Activated CD8-positive, alpha-beta memory T cell treated with anti-CD3 and anti-CD28 coated beads, Interleukin-2, amount 50 U/mL, for 1 hour (primary cell): Measurements from ENCODE around the gene MADCAM1.
"Not testable (repeated sequence)": the region's sequence is repeated elsewhere in the genome, so short reads cannot be mapped to it uniquely, and the experiment has no call there.

Experiments used
- DNase-seq: peaks from one replicate; pipeline ENCODE4 v3.0.0-alpha.2; 2020; ENCODE audit errors: extremely low read depth

Gene MADCAM1

DNA sequence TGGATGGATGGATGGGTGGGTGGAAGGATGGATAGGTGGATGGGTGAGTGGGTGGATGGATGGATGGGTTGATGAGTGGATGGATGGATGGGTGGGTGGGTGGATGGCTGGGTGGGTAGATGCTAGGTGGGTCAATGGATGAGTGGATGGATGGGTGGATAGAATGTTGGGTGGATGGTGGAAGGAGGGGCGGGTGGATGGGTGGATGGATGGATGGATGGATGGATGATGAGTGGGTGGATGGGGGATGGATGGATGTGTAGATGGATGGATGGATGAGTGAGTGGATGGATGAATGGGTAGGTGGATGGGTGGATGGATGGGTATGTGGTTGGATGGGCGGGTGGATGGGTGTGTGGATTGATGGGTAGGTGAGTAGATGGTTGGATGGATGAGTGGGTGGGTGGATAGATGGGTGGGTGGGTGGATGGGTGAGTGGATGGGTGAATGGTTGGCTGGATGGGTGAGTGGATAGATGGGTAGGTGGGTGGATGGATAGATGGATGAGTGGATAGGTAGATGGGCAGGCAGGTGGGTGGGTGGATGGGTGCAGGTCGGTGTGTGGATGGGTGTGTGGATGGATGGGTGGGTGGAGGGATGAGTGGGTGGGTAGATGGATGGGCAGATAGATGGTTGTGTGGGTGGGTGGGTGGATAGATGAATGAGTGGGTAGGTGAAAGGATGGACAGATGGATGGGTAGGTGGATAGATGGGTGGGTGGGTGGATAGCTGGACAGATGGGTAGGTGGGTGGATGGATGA is 31.1 kb upstream of the MADCAM1 start:
- no peak for DNase-seq

GRCh38 chr19:467554-467953 is 28.7 kb upstream of the MADCAM1 start:
- DNase-seq, result no peak

- no peak for DNase-seq
Observed at GRCh38 chr19:468587-469256, 27.6 kb upstream of the MADCAM1 start.

DNA sequence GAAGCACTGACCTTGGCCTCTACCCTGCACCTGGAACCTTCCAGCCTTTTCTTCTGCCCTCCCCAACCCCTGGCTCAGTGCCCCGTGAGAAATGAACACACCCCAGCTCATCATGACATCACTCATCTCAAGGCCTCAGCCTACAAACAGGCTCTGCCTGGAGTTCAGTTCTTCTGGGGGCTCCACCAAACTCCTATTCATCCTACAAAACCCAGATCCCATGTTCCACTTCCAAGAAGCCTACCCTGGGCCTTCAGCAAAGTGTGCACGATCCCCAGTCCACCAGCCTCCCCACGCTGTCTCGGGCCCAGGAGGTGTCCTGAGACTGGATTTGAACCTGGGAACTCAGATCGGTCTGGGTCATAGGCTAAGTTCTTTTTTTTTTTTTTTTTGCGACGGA is 26.5 kb upstream of the MADCAM1 start:
- DNase-seq, result no peak

DNA sequence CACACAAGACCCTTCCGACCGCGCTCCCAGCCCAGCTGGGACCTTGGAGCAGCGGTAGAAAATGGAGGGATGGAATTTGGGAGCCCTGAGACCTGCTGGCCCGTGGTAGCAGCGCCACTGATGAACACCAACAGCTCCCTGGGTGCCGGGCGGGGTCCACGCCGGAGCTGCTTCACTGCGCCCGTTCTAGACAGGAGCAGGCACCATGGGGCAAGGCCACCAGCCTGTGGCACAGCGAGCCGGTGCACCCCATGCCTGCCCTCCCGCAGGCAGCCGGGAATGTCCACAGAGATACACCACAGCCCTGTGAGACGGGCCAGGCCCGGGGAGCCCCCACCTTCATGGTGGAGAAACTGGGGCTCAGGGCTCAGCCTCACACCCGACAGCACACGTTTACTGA is 25.6 kb upstream of the MADCAM1 start:
- DNase-seq, result no peak

GRCh38 chr19:472005-472858 is 24.1 kb upstream of the MADCAM1 start:
- no peak for DNase-seq

DNA sequence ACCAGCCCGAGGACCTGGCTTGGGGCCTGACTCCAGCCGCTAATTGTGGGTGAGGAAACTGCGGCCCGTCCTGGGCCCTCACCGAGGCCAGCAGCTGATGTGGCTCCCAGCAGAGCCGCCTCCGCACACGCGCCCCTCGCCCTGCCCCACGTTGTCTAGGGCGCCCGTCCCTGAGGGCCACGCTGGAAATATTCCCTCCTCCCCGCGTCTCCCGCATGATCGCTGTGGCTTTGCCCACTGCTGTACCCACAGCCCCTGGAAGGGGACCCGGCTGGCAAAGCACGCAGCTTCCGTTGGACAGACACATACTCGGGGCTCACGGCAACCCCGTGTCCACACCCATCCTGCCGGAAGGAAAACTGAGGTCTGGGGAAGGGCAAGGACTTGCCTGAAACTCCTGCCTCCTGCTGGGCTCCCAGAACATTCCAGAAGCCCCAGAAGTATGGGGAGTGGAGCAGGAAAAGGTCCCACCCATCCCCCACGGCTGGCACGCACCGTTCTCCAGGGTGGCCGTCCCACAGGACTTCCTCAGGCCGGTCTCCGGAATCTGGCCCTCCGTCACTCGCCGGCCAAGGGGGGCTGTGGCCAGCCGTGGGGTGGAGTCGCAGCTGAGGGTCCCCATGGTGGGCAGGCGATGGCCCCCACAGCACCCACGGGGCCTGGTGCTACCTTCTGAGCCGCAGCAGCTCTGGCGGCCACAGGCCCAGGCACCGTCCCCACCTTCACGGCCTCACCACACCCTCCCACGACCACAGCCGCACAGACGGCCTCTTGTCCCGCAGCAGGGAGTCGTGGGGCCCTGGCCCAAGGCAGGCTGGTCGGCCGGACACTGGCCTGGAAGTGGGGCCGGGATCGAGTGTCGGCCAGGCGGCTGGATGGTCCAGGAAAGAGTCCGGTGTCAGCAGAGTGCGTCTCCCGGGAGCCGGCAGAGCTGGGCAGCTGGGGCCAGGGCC is 21.9 kb upstream of the MADCAM1 start:
- DNase-seq, result no peak

GRCh38 chr19:475360-475759 is 20.9 kb upstream of the MADCAM1 start:
- DNase-seq, result no peak

DNA sequence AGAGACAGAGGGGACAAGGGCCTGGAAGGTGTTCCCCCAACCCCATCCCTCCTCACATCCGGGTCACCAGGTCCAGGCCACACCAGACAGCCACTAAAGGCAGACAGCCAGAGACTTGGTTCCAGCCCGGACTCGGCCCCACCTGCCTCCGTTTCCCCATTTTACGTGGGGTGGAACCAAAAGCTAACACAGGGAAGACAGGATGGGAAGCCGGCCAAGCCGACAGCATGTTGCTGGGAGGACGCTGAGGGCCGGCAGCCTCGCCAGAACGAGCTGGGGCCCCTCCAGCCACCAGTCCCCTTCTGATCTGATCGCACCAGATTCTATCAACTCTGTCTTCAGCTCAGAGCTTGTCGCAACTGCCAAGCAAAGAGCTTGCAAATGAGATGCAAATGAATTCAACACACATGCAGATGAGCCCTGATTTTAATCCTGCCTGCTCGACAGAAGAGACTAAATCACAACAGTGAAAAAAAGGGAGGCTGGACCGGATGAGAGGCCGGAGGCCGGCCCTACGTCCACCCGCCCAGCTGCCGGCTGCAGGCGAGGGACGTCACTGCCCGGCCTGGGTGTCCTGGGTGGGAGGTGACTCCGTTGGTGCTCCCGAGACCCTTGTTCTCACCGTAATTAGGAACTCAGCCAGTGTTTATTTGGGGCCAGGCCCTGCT is 17.9 kb upstream of the MADCAM1 start:
- no peak for DNase-seq

DNA sequence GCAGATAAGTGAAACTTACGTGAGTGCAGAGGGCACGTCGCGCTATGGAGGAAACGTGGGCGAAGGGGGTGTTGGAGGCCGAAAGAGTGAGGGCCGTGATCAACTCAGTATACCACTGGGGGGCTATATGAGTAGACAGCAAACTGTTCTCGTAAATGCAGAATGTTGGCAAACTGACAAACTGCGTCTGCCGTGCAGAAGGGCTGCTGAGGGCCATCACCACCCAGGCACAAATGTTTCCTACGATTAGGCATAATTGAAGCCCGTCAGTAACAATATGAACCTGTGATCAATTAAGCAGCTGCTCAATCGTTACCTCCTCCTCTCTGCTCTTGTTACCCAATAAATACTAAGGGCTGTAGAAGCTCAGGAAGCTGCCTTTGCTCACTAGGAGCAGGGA is 17.3 kb upstream of the MADCAM1 start:
- DNase-seq, result no peak

DNA sequence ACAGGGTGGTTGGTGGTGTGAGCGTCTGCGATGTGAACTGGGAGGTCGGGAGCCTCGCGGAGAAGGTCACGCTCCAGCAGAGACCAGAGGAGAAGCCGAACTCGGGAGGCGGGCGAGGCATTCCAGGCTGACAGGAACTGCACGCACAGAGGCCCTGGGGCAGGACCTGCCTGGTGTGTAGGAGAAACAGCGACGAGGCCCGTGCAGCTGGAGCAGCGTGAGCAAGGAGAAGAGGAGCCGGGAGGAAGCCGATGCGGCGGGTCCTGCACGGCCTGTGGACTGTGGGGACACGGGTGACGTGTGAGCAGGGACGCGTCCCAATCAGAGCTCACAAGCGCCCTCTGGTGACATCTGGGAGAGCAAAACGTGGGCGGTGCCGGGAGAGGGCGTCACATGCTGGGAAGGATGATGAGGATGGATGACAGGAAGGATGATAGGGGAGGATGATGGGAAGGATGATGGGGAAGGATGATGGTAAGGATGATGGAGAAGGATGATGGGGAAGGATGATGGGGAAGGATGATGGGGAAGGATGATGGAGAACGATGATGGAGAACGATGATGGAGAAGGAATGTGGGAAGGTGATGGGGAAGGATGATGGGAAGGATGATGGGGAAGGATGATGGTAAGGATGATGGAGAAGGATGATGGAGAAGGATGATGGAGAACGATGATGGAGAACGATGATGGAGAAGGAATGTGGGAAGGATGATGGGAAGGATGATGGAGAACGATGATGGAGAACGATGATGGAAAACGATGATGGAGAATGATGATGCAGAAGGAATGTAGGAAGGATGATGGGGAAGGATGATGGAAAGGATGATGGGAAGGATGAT is 16.1 kb upstream of the MADCAM1 start:
- DNase-seq, result no peak

- not testable (repeated sequence) for DNase-seq
Observed at GRCh38 chr19:481100-481499, 15.2 kb upstream of the MADCAM1 start.

DNA sequence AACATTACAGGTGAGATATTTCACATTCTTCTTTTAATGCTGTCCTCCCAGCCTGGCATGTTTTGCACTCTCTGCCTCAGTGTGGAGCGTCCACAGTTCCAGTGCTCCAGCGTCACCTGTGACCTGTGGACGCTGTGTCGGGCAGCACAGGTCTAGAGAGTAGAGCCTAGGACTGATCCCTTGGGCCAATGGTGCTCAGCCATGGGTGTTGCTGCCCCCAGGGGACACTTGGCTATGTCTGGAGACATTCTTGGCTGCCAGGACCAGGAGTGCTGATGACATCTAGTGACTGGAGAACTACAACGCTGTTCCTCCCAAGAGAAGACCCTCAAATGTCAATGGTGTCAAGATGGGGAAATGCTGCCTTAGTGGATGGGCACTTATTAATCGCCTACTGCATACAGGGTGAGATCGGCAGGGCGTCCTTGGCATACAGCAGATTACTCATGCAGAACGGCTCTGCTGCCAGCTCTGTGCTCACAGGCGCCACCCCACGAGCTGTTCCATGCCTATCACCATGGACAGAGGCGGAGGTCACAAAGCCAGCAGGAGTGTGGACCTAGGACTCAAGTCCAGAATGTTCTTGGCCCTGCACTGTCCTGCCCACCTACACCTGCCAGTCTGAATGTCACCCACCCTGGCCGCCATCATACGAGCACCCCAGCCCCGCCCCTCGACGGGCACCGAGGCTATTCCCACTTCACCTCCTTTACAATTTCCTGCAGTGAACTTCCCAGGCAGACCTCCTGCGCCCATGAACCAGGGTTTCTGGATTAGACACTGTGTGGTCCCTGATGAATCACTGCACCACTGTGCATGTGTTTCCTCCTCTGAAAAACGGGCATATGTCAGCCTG is 13.9 kb upstream of the MADCAM1 start:
- DNase-seq, result no peak

DNA sequence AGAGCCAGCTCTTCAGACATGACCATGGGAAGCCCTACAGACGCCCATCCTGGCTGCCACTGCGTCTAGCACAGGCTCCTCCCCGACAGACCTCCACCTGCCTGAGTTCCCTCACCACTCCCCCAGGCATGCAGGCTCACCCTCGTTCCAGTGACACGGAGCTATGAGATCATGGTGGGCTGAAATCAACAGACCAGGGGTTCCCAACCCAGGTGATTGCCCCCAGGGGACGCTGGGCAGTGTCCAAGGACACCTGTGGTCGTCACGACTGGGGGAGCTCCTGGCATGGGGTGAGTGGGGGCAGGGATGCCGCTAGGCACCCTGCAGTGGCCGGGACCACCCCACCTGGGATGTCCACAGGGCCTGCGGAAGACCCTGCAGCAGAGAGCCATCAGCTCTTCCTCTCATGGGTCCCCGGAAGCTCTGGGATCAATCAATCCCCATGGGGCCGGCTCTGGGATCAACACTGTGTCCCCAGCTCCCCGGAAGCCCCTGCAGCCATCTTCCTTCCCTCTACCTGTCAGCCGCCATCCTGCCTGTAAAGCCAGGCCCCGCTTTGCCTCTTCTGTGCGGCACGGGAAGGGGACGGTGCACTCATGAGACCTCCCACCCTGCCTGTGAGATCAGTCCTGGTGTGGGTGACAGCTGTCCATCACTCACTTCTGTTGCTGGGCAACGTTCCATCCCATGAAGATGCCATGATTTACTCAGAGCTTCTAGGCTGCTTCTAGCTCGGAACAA is 12.8 kb upstream of the MADCAM1 start:
- DNase-seq, result no peak

DNA sequence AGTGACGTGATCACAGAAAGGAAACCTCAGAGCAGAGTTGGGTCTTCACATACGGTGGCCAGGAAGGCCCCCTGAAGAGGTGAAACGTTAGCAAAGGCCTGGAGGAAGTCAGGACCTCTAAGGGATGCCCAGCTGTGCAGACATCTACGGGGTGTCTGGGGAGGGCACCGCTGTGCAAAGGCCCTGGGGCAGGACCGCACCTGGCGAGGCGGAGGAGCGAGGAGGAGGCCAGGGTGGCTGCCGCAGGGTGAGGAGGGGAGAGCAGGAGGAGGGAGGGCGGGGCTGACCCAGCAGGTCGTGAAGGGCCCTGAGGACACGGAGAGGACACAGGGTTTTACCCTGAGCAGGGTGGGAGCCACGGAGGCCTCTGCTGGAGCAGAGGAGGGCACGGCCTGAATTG is 11.8 kb upstream of the MADCAM1 start:
- DNase-seq, result no peak

DNA sequence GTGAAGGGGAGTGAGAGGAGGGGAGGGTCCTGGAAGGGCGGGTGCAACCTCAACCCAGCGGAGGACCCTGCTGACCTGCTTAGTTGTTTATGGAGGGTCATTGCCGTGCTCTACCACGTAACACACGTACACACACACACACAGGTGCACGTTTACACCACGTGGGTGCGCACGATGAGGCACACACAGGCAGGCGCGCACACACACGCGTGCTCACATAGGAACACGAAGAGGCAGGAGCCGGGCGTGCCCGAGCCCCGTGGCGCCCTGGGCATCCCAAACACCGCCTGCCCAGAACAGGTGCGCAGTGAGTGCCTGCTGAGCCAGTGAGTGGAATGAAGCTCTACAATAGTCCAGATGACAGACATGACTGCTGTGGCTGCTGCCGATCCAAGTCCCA is 11.2 kb upstream of the MADCAM1 start:
- no peak for DNase-seq

DNA sequence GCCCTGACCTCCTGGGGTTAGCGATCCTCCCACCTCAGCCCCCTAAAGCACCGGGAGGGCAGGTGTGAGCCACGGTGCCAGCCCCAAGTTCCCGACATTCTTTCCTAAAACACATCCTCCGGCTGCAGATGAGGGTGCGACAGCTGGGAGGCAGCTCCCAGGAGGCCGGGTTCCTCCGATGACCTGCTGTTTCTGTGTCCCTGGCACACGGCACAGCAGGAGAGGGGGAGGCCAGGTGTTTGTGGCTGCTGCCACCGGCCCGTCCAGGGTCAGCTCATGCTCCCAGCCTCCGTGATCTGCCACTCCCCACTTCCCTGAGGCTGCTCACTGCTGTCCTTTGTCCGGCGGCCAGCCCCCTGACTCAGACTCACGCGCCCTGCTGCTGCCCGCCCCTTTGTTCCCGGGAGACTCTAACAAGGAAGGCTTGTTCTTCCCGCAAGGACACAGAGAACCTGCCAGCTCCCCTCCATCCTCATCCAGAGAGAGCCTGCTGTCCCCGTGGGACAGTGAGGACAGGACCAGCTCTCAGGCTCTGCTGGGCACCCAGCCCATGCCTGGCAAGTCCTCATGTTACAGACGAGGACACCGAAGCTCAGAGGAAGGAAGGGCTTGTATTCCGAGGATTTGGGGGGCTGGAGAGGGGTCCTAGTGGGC is 10.6 kb upstream of the MADCAM1 start:
- no peak for DNase-seq
